Measurements from ENCODE around the gene CLEC2L.

DNA sequence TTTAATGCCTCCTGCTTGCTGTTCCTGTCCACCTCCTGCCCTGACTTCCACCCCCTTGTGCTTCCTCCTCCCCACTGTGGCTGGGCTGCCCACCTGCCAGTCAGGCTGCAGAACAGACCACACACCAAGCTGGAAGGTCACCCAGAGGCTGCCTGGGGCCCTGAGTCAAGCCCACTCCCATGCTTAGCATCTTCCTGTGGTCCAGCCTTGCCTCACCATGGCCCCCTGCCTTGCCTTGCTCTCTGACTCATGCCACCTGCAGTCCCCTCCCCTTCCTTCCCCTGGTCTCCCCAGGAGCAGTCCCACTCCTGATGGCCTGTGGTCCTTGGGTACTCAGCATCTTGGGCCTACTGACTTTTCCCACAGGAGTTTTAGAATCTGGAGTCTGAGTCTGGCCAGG lies 2.3 kb downstream of the CLEC2L start:
- TF ChIP-seq NFRKB (IDR thresholded peaks at IDR 0.05) (no peak), PKNOX1 (IDR thresholded peaks at IDR 0.05) (no peak), TARDBP (IDR thresholded peaks at IDR 0.05) (no peak), BHLHE40 (IDR thresholded peaks at IDR 0.05; ENCODE audit: borderline replicate concordance) (no peak), LEF1 (IDR thresholded peaks at IDR 0.05; ENCODE audit: borderline replicate concordance) (no peak), SUZ12 (IDR thresholded peaks at IDR 0.05) (no peak), SP1 (IDR thresholded peaks at IDR 0.05) (no peak), FOXM1 (IDR thresholded peaks at IDR 0.05; ENCODE audit: borderline replicate concordance) (no peak), FOXK2 (IDR thresholded peaks at IDR 0.05) (no peak)
